GM23338 (cell line): ENCODE results near the gene FAU.

ENCODE experiments used
- CREB1 ChIP-seq: fragments of 250-450 bp; sonication (Bioruptor Pico); IDR thresholded peaks from 2 replicates; pipeline ENCODE4 v1.5.0; 2020; ENCODE audit warnings: low read depth, mild to moderate bottlenecking, moderate library complexity
- CTCF ChIP-seq, 2 experiments: fragments of 200-600 bp in 1 of 2; sonication (generic) in 1 of 2; conservative IDR thresholded peaks; 2 replicates each; pipeline versions ENCODE4 v1.5.1 to v1.6.1; 2016 to 2017; ENCODE audit warnings: antibody characterized with exemption in 2 of 2, low read depth in 2 of 2, mild to moderate bottlenecking in 2 of 2, moderate library complexity in 1 of 2
- ETS1 ChIP-seq: IDR thresholded peaks from 2 replicates; pipeline ENCODE4 v1.6.1; 2016; ENCODE audit warnings: antibody characterized with exemption
- EZH2 ChIP-seq: fragments of 200-600 bp; sonication (generic); IDR thresholded peaks from one replicate; pipeline ENCODE4 v1.8.0; 2017; ENCODE audit warnings: antibody characterized with exemption, mild to moderate bottlenecking, low read depth; ENCODE audit not compliant: unreplicated experiment
- POLR2AphosphoS5 ChIP-seq: IDR thresholded peaks from 2 replicates; pipeline ENCODE4 v1.6.1; 2016; ENCODE audit warnings: antibody characterized with exemption, low read depth
- REST ChIP-seq: IDR thresholded peaks from one replicate; pipeline ENCODE4 v1.6.1; 2018; ENCODE audit warnings: antibody characterized with exemption; ENCODE audit not compliant: unreplicated experiment

DNA sequence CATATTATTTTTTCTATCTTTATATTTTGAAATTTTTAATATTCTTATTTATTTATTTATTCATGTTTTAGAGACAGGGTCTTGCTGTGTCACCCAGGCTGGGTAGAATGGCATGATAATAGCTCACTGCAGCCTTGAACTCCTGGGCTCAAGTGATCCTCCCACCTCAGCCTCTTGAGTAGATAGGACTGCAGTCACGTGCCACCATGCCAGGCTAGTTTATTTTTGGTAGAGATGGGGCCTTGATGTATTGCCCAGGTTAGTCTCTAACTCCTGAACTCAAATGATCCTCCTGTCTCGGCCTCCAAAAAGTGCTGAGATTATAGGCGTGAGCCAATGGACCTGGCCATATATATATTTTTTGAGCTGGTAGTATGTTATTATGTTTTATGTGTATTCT lies 45.7 kb upstream of the FAU start:
- TF ChIP-seq CTCF (conservative IDR thresholded peaks at IDR 0.05; ENCODE audit: low read depth in 2 of 2) (no peak), REST (no peak), EZH2 (no peak), POLR2AphosphoS5 (no peak), ETS1 (no peak), CREB1 (CRISPR knock-in tag) (no peak)
